HCT116 (cell line): ENCODE measurements around the gene NCOR1.
"Not testable (repeated sequence)": the region's sequence is repeated elsewhere in the genome, so short reads cannot be mapped to it uniquely, and the experiment has no call there.

Experiments
- CBX3 ChIP-seq: IDR thresholded peaks from 2 replicates; pipeline ENCODE4 v1.6.1; 2012; ENCODE audit warnings: low read depth
- CTCF ChIP-seq, 3 experiments: fragments of 200-600 bp in 1 of 3; sonication (generic) in 1 of 3; IDR thresholded peaks in 2 of 3; conservative IDR thresholded peaks in 1 of 3; 2 replicates each; pipeline ENCODE4 v1.5.1; 2012 to 2017; ENCODE audit warnings: low read depth in 2 of 3, low read length in 2 of 3, antibody characterized with exemption in 1 of 3, borderline replicate concordance in 1 of 3, control low read depth in 1 of 3, mild to moderate bottlenecking in 1 of 3, mixed read lengths in 1 of 3, mixed run types in 1 of 3, moderate library complexity in 1 of 3; ENCODE audit not compliant: insufficient read depth in 1 of 3
- ELF1 ChIP-seq: IDR thresholded peaks from 2 replicates; pipeline ENCODE4 v1.6.1; 2012; ENCODE audit warnings: low read depth, borderline replicate concordance
- EZH2 ChIP-seq: fragments of 200-600 bp; sonication (generic); IDR thresholded peaks from 2 replicates; pipeline ENCODE4 v1.6.1; 2017; ENCODE audit warnings: antibody characterized with exemption, mixed run types
- EZH2phosphoT487 ChIP-seq: fragments of 200-600 bp; IDR thresholded peaks from 2 replicates; pipeline ENCODE4 v1.6.1; 2018; ENCODE audit warnings: antibody characterized with exemption, borderline replicate concordance
- MAX ChIP-seq: IDR thresholded peaks from 2 replicates; pipeline ENCODE4 v1.6.1; 2012
- POLR2A ChIP-seq: IDR thresholded peaks from 2 replicates; pipeline ENCODE4 v1.7.0; 2011; ENCODE audit warnings: borderline replicate concordance; ENCODE audit not compliant: insufficient read depth, insufficient read length; ENCODE audit errors: extremely low read depth
- POLR2AphosphoS5 ChIP-seq: IDR thresholded peaks from 2 replicates; pipeline ENCODE4 v1.6.1; 2011; ENCODE audit warnings: mild to moderate bottlenecking, low read depth, low read length, moderate library complexity
- RAD21 ChIP-seq: IDR thresholded peaks from 2 replicates; pipeline ENCODE4 v1.6.1; 2012; ENCODE audit warnings: low read depth, mild to moderate bottlenecking
- REST ChIP-seq: IDR thresholded peaks from 2 replicates; pipeline ENCODE4 v1.6.1; 2012; ENCODE audit warnings: low read depth
- SIN3A ChIP-seq: IDR thresholded peaks from 2 replicates; pipeline ENCODE4 v1.6.1; 2012; ENCODE audit warnings: low read depth
- SP1 ChIP-seq: IDR thresholded peaks from 2 replicates; pipeline ENCODE4 v1.6.1; 2012; ENCODE audit warnings: low read depth
- TCF7L2 ChIP-seq: IDR thresholded peaks from 2 replicates; pipeline ENCODE4 v1.7.0; 2011; ENCODE audit warnings: borderline replicate concordance, inconsistent platforms; ENCODE audit not compliant: insufficient read depth, insufficient read length; ENCODE audit errors: extremely low read depth
- ZFX ChIP-seq: fragments of 450-650 bp; IDR thresholded peaks from 2 replicates; pipeline ENCODE4 v1.6.1; 2017

- not testable (repeated sequence) for TF ChIP-seq EZH2phosphoT487; CTCF (IDR thresholded peaks at IDR 0.05 in 2 of 3, conservative IDR thresholded peaks at IDR 0.05 in 1 of 3; ENCODE audit: borderline replicate concordance in 1 of 3, insufficient read depth in 1 of 3, low read depth in 2 of 3, low read length in 2 of 3); POLR2A; RAD21; ZFX; REST; ELF1; MAX; SP1; POLR2AphosphoS5; CBX3; EZH2; SIN3A; TCF7L2
Observed at GRCh38 chr17:16055139-16055538, 160.2 kb downstream of the NCOR1 start.
